GM12878 (cell line): ENCODE measurements around the gene AFG1L. TPM values are rescaled to one million over a fixed set of nuclear protein-coding genes. Genes with fewer than 3 reads are reported as not detected.

Experiments used
- ATF7 ChIP-seq: fragments of 450-650 bp; IDR thresholded peaks from 2 replicates; pipeline ENCODE4 v1.6.1; 2016; ENCODE audit warnings: low read depth, mild to moderate bottlenecking
- BHLHE40 ChIP-seq, 2 experiments: fragments of 450-650 bp in 1 of 2; IDR thresholded peaks; 2 replicates each; pipeline ENCODE4 v1.6.1; 2011 to 2017; ENCODE audit warnings: low read depth in 2 of 2, borderline replicate concordance in 1 of 2, improper control_type of control experiment in 1 of 2, low read length in 1 of 2, mild to moderate bottlenecking in 1 of 2
- CBX3 ChIP-seq: fragments of 200-600 bp; sonication (generic); IDR thresholded peaks from 2 replicates; pipeline ENCODE4 v1.6.1; 2016; ENCODE audit warnings: low read depth, borderline replicate concordance
- CEBPZ ChIP-seq: fragments of 150-350 bp; IDR thresholded peaks from 2 replicates; pipeline ENCODE4 v1.6.1; 2016; ENCODE audit warnings: low read depth, low read length
- CHD1 ChIP-seq: IDR thresholded peaks from 2 replicates; pipeline ENCODE4 v1.6.1; 2012; ENCODE audit warnings: low read depth, low read length, improper control_type of control experiment
- CREB1 ChIP-seq: IDR thresholded peaks from 2 replicates; pipeline ENCODE4 v1.6.1; 2012; ENCODE audit warnings: low read depth, mild to moderate bottlenecking, inconsistent platforms
- DPF2 ChIP-seq: fragments of 450-650 bp; IDR thresholded peaks from 2 replicates; pipeline ENCODE4 v1.6.1; 2017; ENCODE audit warnings: mild to moderate bottlenecking
- EGR1 ChIP-seq, 2 experiments: IDR thresholded peaks; 1 replicate in 1 of 2; 2 replicates in 1 of 2; pipeline ENCODE4 v1.6.1; 2011 to 2012; ENCODE audit warnings: low read depth in 2 of 2, low read length in 2 of 2, borderline replicate concordance in 1 of 2, mild to moderate bottlenecking in 1 of 2, moderate library complexity in 1 of 2
- HCFC1 ChIP-seq: fragments of 150-350 bp; IDR thresholded peaks from 2 replicates; pipeline ENCODE4 v1.6.1; 2014; ENCODE audit warnings: low read length
- HDAC6 ChIP-seq: fragments of 200-600 bp; sonication (generic); IDR thresholded peaks from one replicate; pipeline ENCODE4 v1.8.0; 2017; ENCODE audit warnings: antibody characterized with exemption; ENCODE audit not compliant: unreplicated experiment
- HDGF ChIP-seq: fragments of 450-650 bp; IDR thresholded peaks from 2 replicates; pipeline ENCODE4 v1.6.1; 2016; ENCODE audit warnings: antibody characterized with exemption
- KAT2A ChIP-seq: conservative IDR thresholded peaks from 2 replicates; pipeline ENCODE4 v1.6.1; 2011; ENCODE audit warnings: low read depth, low read length; ENCODE audit not compliant: control insufficient read depth
- MTA2 ChIP-seq: fragments of 450-650 bp; IDR thresholded peaks from 2 replicates; pipeline ENCODE4 v1.6.1; 2016; ENCODE audit warnings: low read depth, mild to moderate bottlenecking, moderate library complexity
- MTA3 ChIP-seq: IDR thresholded peaks from 2 replicates; pipeline ENCODE4 v1.6.1; 2012; ENCODE audit warnings: low read length, inconsistent platforms, borderline replicate concordance
- NFIC ChIP-seq: IDR thresholded peaks from 2 replicates; pipeline ENCODE4 v1.6.1; 2012; ENCODE audit warnings: low read depth, mild to moderate bottlenecking, inconsistent platforms, low read length, moderate library complexity
- SMC3 ChIP-seq: IDR thresholded peaks from 2 replicates; pipeline ENCODE4 v1.6.1; 2011; ENCODE audit warnings: low read length, improper control_type of control experiment, borderline replicate concordance
- STAT1 ChIP-seq: fragments of 450-650 bp; conservative IDR thresholded peaks from 2 replicates; pipeline ENCODE4 v1.6.1; 2014; ENCODE audit warnings: antibody characterized with exemption, mild to moderate bottlenecking
- STAT3 ChIP-seq: IDR thresholded peaks from 2 replicates; pipeline ENCODE4 v1.6.1; 2011; ENCODE audit warnings: low read depth, low read length, improper control_type of control experiment
- WRNIP1 ChIP-seq: IDR thresholded peaks from 2 replicates; pipeline ENCODE4 v1.6.1; 2011; ENCODE audit warnings: low read depth, low read length, improper control_type of control experiment, borderline replicate concordance
- ZZZ3 ChIP-seq: IDR thresholded peaks from 2 replicates; pipeline ENCODE4 v1.6.1; 2011; ENCODE audit warnings: low read depth; ENCODE audit not compliant: control insufficient read depth, insufficient read length
- polyA plus RNA-seq, 11 experiments: library from polyadenylated mRNA; depleted of rRNA in 4 of 11; unstranded in 6 of 11; stranded (reverse) in 5 of 11; fragments of >200 nt; fragmentation: Nextera tagmentation in 4 of 11; fragmentation: Illumina TruSeq in 1 of 11; extraction: Ambion mirVana in 4 of 11; extraction: Trizol in 1 of 11; gene quantifications; 1 replicate in 1 of 11; 2 replicates in 10 of 11; pipeline versions ENCODE4 v1.2.1 to v1.2.3, GENCODE V29; 2011 to 2016; ENCODE audit warnings: inconsistent platforms in 2 of 11, missing spikeins in 2 of 11, low read depth in 1 of 11
- total RNA-seq, 4 experiments: library from RNA; depleted of rRNA in 3 of 4; stranded (reverse); fragments of >200 nt in 3 of 4; fragmentation: Illumina TruSeq in 1 of 4; extraction: Trizol in 1 of 4; gene quantifications; 2 replicates each; pipeline versions ENCODE4 v1.2.1 to v1.2.3, GENCODE V29; 2013 to 2021
- TF ChIP-seq, protein P1 (sequence below): IDR thresholded peaks from 2 replicates; pipeline ENCODE4 v1.6.1; 2012; ENCODE audit warnings: low read depth, low read length, improper control_type of control experiment
- TF ChIP-seq, protein P2 (sequence below): fragments of 450-650 bp; IDR thresholded peaks from 2 replicates; pipeline ENCODE4 v1.6.1; 2017; ENCODE audit warnings: mild to moderate bottlenecking, low read depth, inconsistent platforms; ENCODE audit not compliant: poor library complexity, severe bottlenecking
- TF ChIP-seq, protein P3 (sequence below): IDR thresholded peaks from 2 replicates; pipeline ENCODE4 v1.6.1; 2011; ENCODE audit warnings: borderline replicate concordance, low read depth, mild to moderate bottlenecking, moderate library complexity, low read length; ENCODE audit not compliant: insufficient read depth, poor library complexity, severe bottlenecking

AFG1L gene
- total and polyA plus RNA-seq, 10 of the 15 experiments (the other 5 are each of a cell fraction or from before 2014, with no cell fraction given): 2.3 to 9.0 (median 4.3) TPM

DNA sequence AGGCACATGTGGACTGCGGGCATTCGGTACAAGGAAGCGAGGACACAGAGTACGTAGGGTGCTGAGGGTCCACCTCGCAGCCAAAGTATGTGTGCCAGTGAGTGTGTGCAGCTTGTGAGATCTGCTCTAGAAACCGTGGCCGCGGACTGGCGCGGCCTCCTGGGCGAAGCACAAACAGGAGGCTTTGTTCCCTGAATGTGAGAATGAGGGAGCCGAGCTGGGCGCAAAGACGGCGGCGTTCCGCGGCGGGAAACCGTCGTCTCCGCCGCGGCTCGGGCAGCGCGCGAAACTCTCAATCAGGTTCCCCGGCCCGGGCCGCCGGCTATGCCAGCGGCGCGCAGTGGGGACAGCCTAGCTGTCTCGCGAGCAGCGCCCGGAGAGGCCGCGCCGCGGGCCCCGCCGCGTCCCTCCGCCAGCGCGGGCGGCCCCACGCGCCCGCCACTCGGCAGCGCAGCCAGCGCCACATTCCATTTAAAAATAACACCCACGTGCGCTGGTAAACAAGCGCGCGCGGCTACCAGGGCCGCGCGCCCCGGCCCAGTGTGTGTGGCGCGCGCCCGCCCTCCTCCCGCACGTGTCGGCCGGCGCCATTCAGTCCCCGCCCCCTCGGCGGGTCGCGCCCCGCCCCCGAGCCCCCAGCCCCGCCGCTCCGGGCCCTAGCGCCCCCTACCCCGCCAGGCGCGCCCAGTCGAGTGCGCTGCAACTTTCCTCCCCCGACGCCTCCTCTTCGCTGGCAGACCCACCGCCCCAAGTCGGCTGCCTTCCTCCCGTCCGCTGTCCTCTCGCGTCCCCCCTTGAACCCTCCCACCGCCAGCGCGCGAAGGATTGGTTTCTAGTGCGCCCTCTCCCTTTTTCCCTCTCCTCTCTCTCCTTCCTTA lies 262.9 kb downstream of the AFG1L start (continued):
- no peak for TF ChIP-seq CEBPZ
- no peak for TF ChIP-seq CHD1
- TF ChIP-seq MTA3: no peak
- no peak for TF ChIP-seq MTA2
- TF ChIP-seq NFIC: no peak
- TF ChIP-seq ATF7: no peak
- TF ChIP-seq DPF2: 0 out of 2 replicates have a peak, but pooled peaks have one; percentile 26
- no peak for TF ChIP-seq WRNIP1
- TF ChIP-seq HDGF: no peak
- no peak for TF ChIP-seq STAT1
- TF ChIP-seq ZZZ3: no peak
- TF ChIP-seq CBX3: no peak
- no peak for TF ChIP-seq HCFC1
- TF ChIP-seq, protein P1, sequence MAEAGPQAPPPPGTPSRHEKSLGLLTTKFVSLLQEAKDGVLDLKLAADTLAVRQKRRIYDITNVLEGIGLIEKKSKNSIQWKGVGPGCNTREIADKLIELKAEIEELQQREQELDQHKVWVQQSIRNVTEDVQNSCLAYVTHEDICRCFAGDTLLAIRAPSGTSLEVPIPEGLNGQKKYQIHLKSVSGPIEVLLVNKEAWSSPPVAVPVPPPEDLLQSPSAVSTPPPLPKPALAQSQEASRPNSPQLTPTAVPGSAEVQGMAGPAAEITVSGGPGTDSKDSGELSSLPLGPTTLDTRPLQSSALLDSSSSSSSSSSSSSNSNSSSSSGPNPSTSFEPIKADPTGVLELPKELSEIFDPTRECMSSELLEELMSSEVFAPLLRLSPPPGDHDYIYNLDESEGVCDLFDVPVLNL: peak; percentile 32; the same call in 1 of the 2 replicates
- no peak for TF ChIP-seq HDAC6
- TF ChIP-seq, protein P2, sequence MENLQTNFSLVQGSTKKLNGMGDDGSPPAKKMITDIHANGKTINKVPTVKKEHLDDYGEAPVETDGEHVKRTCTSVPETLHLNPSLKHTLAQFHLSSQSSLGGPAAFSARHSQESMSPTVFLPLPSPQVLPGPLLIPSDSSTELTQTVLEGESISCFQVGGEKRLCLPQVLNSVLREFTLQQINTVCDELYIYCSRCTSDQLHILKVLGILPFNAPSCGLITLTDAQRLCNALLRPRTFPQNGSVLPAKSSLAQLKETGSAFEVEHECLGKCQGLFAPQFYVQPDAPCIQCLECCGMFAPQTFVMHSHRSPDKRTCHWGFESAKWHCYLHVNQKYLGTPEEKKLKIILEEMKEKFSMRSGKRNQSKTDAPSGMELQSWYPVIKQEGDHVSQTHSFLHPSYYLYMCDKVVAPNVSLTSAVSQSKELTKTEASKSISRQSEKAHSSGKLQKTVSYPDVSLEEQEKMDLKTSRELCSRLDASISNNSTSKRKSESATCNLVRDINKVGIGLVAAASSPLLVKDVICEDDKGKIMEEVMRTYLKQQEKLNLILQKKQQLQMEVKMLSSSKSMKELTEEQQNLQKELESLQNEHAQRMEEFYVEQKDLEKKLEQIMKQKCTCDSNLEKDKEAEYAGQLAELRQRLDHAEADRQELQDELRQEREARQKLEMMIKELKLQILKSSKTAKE: no peak
- no peak for TF ChIP-seq EGR1 (IDR thresholded peaks at IDR 0.05; ENCODE audit: borderline replicate concordance in 1 of 2, low read depth in 2 of 2, low read length in 2 of 2)
- TF ChIP-seq CREB1: no peak
- no peak for TF ChIP-seq SMC3
- peak; percentile 92 to 95 for TF ChIP-seq BHLHE40 (IDR thresholded peaks at IDR 0.05; ENCODE audit: borderline replicate concordance in 1 of 2, low read depth in 2 of 2, low read length in 1 of 2)
- TF ChIP-seq STAT3: no peak
- TF ChIP-seq KAT2A: no peak
- TF ChIP-seq, protein P3, sequence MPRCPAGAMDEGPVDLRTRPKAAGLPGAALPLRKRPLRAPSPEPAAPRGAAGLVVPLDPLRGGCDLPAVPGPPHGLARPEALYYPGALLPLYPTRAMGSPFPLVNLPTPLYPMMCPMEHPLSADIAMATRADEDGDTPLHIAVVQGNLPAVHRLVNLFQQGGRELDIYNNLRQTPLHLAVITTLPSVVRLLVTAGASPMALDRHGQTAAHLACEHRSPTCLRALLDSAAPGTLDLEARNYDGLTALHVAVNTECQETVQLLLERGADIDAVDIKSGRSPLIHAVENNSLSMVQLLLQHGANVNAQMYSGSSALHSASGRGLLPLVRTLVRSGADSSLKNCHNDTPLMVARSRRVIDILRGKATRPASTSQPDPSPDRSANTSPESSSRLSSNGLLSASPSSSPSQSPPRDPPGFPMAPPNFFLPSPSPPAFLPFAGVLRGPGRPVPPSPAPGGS: no peak
